ENCODE measurements around the gene CEMIP.

CEMIP gene

DNA sequence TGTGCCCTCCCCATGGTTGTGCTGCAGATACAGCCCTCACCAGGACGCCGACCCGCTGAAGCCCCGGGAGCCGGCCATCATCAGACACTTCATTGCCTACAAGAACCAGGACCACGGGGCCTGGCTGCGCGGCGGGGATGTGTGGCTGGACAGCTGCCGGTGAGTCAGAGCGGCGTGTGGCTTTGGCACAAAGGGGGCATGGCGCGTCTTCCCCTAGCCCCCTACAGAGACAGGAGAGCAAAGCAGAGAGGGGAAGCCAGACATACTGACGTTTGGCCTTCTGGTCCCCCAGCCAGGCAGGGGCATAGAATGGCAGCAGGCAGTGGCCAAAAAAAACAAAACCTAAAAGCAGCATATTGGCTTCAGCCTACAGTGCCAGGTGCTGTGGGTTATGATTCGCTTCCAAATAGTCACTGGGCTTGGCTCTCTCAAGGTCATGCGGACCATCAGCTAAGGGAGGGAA is 146.5 kb downstream of the CEMIP start:
- DNase-seq (ENCODE audit: low read depth in 2 of 2) = no peak

DNA sequence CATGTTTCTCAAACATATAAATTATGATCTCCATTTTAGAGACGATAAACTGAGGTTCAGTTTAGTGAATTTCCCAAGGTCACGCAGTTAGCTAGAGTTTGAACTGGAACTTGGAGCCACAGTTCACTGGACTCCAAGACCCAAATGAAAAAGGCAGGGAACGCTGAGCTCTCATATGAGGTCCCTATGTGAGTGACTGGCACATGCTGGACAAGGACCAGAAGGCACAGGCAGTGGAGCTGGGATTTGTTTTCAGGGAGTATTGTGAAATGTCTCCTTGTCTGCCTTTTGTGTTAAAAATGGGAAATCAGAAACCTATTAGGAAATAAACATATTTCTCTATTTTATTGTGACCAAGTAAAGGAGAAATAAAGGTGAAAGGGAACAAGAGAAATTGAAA is 147.0 kb downstream of the CEMIP start:
- no peak for DNase-seq (ENCODE audit: low read depth in 2 of 2)

DNA sequence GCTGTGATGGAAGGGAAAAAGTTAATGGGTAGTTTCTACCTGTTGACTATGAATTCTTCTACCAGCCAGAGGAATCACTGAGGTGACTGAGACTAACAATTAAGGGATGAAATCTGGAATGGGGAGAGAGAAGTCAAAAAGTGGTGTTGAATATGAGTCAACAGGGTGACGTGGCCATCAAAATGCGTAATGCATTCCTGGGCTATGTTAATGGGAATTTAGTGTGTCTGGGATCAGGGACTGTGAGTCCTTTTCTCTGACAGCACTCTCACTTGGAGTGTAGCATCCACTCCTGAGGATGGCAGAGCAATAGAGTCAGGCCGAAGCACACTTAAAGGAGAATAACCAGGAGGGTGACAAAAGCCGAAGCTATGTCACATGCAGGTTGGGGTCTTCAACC is 150.1 kb downstream of the CEMIP start:
- no peak for DNase-seq (ENCODE audit: low read depth in 2 of 2)

GRCh38 chr15:80929689-80930088 is 150.5 kb downstream of the CEMIP start:
- DNase-seq (ENCODE audit: low read depth in 2 of 2) = no peak

DNA sequence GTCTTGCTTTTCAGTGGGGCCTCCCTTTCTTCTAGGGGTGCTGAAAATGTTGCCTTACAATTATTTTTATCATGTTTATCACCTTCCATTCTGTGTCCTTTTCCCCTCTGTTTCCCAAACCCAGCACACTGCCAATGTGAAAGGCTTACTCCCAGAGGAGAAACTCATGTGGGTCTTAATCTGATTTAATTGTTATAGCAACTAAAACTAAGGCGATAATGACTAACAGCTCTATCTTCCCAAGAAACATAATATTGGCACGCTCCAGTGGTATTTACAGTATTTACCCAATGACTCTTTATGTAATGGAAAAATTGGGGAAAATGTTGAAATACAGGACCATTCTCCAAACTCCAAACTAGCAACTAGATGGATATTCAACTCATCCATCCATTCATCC is 152.0 kb downstream of the CEMIP start:
- no peak for DNase-seq (ENCODE audit: low read depth in 2 of 2)

GRCh38 chr15:80931721-80932512 is 152.7 kb downstream of the CEMIP start:
- no peak for DNase-seq (ENCODE audit: low read depth in 2 of 2)

GRCh38 chr15:80932513-80932815 is 153.3 kb downstream of the CEMIP start:
- DNase-seq (ENCODE audit: low read depth in 2 of 2) = no peak

DNA sequence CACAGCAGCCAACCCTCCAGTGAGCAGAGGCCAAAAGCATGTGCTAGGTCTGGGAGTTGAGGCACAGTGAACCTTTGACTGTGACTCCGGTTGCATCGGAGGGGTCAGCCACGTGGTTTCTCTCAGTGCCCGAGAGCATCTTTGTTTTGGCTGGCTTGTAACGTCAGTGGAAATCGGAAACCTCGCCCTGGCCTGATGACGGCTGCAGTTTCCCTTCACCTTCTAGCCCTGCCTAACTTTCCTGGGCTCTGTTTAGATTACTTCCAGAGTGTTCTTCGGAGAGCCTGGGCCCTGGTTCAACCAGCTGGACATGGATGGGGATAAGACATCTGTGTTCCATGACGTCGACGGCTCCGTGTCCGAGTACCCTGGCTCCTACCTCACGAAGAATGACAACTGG is 153.8 kb downstream of the CEMIP start:
- no peak for DNase-seq (ENCODE audit: low read depth in 2 of 2)

- DNase-seq (ENCODE audit: low read depth in 2 of 2) = no peak
Measured at GRCh38 chr15:80934761-80935221, 155.6 kb downstream of the CEMIP start.

DNA sequence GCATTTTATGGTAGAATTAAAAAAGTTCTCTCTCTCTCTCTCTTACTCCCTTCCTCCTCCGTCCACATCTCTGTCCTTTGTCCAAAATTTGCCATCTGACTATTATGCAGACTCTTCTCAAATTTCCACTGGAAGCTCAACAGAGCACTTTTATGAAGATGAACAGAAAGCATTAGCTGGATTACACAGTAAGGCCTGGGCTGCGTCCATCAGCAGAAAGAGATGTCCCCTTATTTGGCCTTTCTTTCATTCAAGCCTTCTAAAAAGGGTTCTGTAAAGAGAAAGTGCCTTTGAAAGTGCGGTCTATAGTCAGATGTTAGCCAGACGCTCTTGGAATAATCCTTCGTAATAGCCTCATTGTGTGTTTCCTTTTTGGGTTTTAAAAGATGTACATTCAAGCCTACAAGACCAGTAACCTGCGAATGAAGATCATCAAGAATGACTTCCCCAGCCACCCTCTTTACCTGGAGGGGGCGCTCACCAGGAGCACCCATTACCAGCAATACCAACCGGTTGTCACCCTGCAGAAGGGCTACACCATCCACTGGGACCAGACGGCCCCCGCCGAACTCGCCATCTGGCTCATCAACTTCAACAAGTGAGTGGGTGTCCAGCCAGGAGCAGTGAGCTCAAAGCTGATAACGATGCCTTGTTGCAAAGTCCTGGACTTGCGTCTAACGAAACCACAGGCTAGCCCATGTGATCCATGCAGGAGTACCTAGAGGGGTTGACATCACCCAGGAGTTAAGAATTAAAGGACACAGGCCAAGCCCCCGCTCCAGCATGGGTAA is 157.3 kb downstream of the CEMIP start:
- no peak for DNase-seq (ENCODE audit: low read depth in 2 of 2)

GRCh38 chr15:80937718-80938117 is 158.5 kb downstream of the CEMIP start:
- no peak for DNase-seq (ENCODE audit: low read depth in 2 of 2)

GRCh38 chr15:80939216-80939615 is 160.0 kb downstream of the CEMIP start:
- no peak for DNase-seq (ENCODE audit: low read depth in 2 of 2)

DNA sequence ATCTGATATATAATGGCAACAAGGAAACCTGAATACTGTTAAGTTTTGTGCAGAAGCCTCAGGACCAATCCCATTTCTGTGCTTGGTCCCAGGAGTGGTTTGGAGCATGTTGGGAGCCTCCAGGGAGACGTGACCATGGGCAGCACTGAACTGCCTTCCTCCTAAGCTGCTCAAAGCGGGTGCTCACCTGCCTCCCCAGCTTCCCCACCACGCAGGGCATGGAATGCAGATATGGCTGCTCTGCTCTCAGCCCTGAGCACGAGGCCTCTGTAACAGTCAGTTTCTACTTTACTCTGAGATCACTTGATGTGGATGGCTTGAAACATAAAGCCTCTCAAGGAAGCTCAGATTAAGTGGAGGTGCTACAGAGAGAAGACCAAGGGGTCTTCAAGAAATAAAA is 161.2 kb downstream of the CEMIP start:
- DNase-seq (ENCODE audit: low read depth in 2 of 2) = no peak

GRCh38 chr15:80940851-80941250 is 161.7 kb downstream of the CEMIP start:
- no peak for DNase-seq (ENCODE audit: low read depth in 2 of 2)

- no peak for DNase-seq (ENCODE audit: low read depth in 2 of 2)
Measured at GRCh38 chr15:80942266-80942665, 163.1 kb downstream of the CEMIP start.

DNA sequence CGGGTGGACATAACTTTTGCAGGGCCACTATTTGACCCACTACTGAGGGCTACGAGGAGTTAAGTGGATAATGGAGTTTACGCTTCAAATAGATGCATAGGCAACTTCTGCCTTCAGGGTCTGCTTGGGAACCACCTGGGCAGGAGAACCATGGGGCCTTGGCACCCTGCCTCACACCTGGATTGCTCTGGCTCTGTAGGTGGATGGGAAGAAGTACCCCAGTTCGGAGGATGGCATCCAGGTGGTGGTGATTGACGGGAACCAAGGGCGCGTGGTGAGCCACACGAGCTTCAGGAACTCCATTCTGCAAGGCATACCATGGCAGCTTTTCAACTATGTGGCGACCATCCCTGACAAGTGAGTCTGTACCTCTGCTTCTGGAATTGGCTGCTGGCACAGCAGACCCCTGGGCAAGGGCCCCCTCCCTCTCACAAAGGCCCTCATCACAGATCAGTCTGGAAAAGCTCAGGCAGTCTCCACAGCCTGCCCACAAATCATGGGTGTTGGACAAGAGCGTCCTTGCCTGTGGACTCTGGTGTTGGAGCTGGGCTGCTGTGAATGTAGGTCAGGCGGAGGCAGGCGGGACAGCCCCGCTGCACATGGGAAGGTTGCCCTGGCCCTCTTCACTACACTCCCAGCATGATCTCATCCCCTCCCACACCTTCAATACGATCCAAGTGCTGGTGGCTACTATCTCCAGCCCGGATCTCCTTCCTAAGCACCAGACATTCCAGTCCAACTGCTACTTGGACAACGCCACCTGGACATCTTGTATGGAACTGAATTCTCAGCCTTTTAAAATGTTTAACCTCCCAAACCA is 163.8 kb downstream of the CEMIP start:
- DNase-seq (ENCODE audit: low read depth in 2 of 2) = no peak

DNA sequence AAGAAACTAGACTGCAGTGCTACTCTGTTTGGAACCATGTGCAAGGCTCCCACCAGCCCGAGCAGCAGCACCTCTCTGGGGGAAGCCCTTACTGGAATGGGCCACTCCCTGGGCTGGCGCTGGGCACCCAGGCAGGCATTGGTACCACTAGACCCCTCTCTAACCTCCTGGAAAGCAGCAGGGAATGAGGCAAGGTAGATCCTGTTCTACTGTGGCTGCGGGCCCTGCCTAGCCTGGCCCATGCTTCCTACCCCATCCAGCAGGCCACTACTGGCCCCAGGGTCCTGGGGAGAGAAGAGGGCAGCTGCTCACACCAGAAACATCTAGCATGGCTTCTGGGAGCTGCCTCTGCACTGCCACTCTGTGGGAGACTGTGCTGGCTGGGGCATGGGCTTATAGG is 165.6 kb downstream of the CEMIP start:
- no peak for DNase-seq (ENCODE audit: low read depth in 2 of 2)

DNA sequence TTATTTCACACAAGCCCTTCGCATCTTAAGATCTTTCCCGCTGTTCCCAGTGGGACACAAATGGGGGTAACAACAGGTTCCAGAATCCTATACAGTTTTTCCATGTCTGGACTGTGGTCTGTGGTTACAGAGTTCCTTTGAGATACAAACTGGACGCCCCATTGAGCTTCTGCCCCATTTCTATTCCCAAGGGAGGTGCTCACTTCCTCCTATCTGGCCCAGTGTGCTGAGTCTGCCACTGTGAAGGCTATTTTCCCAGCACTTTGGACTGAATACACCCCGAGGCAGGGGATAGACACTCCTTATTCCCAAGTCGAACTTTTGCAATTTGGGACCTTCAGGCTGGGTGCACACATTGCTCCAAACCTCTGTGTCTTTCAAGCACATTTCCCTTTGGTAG is 166.4 kb downstream of the CEMIP start:
- DNase-seq (ENCODE audit: low read depth in 2 of 2) = no peak

DNA sequence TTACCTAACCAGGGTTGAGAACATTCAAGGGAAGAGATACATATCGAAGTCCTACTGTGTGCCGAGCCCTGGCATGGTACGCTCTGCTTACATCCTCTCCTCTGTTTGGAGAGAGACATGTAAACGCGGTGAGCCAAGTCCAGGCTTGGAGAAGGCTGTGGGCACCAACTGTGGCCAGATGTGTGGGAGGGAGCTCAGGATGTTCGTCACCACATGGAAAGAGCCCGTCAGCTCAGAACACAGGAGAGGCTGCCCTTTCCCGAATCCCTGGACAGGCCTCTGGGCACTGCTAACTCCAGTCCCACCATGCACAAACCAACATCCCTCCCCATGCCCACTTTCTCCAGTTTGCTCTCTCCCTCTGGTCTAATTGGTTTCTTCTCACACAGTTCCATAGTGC is 167.4 kb downstream of the CEMIP start:
- no peak for DNase-seq (ENCODE audit: low read depth in 2 of 2)

- DNase-seq (ENCODE audit: low read depth in 2 of 2) = no peak
Measured at GRCh38 chr15:80948651-80949292, 169.6 kb downstream of the CEMIP start.

- no peak for DNase-seq (ENCODE audit: low read depth in 2 of 2)
Measured at GRCh38 chr15:80949756-80950155, 170.6 kb downstream of the CEMIP start.

Data from stimulated activated CD4-positive, alpha-beta T cell treated with anti-CD3 and anti-CD28 coated beads, Interleukin-1b, Interleukin-23, amount 100 ng/mL, for 1 hour (primary cell).